Testis (tissue), 3 donors: Measurements from ENCODE around the gene ADAM10. TPM values are rescaled to one million over a fixed set of nuclear protein-coding genes. Genes with fewer than 3 reads are reported as not detected.

Experiments
- DNase-seq: peaks from one replicate; pipeline ENCODE4 v3.0.0-alpha.2; 2019
- H3K27ac ChIP-seq, 2 donors: fragments of 200-600 bp; sonication (generic); one replicate each; pipeline ENCODE4 v1.5.1; 2019
- H3K27me3 ChIP-seq: fragments of 200-600 bp; sonication (generic); one replicate; pipeline ENCODE4 v1.5.1; 2019
- H3K36me3 ChIP-seq: fragments of 200-600 bp; sonication (generic); one replicate; pipeline ENCODE4 v1.5.1; 2017; ENCODE audit warnings: low read depth; ENCODE audit errors: missing control alignments
- H3K4me1 ChIP-seq: fragments of 200-600 bp; sonication (generic); one replicate; pipeline ENCODE4 v1.5.1; 2019
- H3K4me3 ChIP-seq, 2 donors: fragments of 200-600 bp; sonication (generic); one replicate each; pipeline ENCODE4 v1.5.1; 2017 to 2019
- H3K9me3 ChIP-seq: fragments of 200-600 bp; sonication (generic); one replicate; pipeline ENCODE4 v1.5.1; 2017
- POLR2A ChIP-seq: fragments of 450-650 bp; IDR thresholded peaks from one replicate; pipeline ENCODE4 v1.6.1; 2017; ENCODE audit warnings: antibody characterized with exemption, mild to moderate bottlenecking, moderate library complexity
- WGBS, 2 donors: methylation state at CpG; one replicate each; pipeline ENCODE4 v1.1.5; 2018; 5-methylcytosine and 5-hydroxymethylcytosine counted together
- intact Hi-C: fragments of 100-400 bp; cut with DNase I; formaldehyde crosslinking; loops from one replicate; pipeline ENCODE4 v1.15.1; 2023; ENCODE audit warnings: low total_unique reads
- polyA plus RNA-seq: library from polyadenylated mRNA; stranded (reverse); fragments of 350-450 nt; fragmentation: Illumina TruSeq; extraction: RNeasy Lipid Tissue Mini Kit (QIAGEN cat#74804); gene quantifications from one replicate; pipeline ENCODE4 v1.2.3, GENCODE V29; 2014; ENCODE audit warnings: low read depth, low replicate concordance; ENCODE audit not compliant: insufficient read depth
- total RNA-seq, 2 donors: library from RNA; depleted of rRNA; stranded (reverse); fragments of >200 nt; gene quantifications; one replicate each; pipeline ENCODE4 v1.2.3, GENCODE V29; 2016
- TF ChIP-seq, protein P1 (sequence below), 3 experiments: fragments of 450-650 bp in 2 of 3; fragments of 200-600 bp in 1 of 3; sonication (generic) in 1 of 3; IDR thresholded peaks; one replicate each; pipeline ENCODE4 v1.5.1; 2016 to 2019; ENCODE audit warnings: antibody characterized with exemption in 3 of 3, mild to moderate bottlenecking in 2 of 3, moderate library complexity in 1 of 3

Gene ADAM10
- total and polyA plus RNA-seq, 3 donors from 2014 or later: 46.2 to 65.5 (median 58.7) TPM

DNA sequence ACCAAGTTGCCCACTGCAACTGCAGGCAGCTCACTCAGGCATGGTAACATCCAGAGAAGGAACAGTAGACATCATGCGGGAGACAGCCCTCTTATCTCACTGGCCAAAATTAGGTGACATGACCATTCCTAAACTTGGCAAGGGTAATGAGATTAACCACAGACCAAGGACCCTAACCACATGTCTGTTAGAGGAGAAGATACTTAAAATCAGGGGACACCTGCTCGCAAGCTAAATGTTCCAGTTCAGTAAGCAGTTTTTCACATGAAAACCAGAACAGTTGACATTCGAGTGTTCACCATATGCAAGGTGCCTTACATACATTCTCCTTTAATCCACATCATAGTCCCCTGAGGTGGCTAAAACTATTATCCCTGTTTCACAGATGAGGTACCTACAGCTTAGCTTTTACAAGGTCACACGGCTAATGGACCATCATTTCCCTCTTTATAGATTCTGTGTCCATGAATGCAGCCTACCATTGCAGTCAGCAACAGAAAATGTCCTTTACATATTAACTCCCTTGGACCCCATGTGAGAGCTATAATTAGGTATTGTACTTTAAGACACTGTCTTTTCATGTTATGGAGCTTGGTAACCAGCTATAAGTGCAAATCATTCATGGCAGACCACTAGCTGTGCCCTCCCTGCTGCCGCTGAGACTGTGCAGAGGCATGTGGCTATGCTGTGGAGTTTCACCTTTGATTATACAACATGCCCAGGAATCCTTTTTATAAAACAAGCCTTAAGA is 163.6 kb downstream of the ADAM10 start:
- WGBS, 2 donors: 89 to 92% methylated on average over 5 of the region's 5 CpGs
- Histone ChIP-seq H3K27me3 (no peaks in the 10 kb centered on the region), H3K36me3 (no peaks in the 10 kb centered on the region), H3K9me3 (no peaks in the 10 kb centered on the region), H3K4me1 (no peaks in the 10 kb centered on the region), H3K4me3 (no peak overlapping the region), H3K27ac (no peak overlapping the region)
- DNase-seq: no peak
- intact Hi-C loops: no loop called here
- TF ChIP-seq, protein P1, sequence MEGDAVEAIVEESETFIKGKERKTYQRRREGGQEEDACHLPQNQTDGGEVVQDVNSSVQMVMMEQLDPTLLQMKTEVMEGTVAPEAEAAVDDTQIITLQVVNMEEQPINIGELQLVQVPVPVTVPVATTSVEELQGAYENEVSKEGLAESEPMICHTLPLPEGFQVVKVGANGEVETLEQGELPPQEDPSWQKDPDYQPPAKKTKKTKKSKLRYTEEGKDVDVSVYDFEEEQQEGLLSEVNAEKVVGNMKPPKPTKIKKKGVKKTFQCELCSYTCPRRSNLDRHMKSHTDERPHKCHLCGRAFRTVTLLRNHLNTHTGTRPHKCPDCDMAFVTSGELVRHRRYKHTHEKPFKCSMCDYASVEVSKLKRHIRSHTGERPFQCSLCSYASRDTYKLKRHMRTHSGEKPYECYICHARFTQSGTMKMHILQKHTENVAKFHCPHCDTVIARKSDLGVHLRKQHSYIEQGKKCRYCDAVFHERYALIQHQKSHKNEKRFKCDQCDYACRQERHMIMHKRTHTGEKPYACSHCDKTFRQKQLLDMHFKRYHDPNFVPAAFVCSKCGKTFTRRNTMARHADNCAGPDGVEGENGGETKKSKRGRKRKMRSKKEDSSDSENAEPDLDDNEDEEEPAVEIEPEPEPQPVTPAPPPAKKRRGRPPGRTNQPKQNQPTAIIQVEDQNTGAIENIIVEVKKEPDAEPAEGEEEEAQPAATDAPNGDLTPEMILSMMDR (IDR thresholded peaks at IDR 0.05): no peak
- TF ChIP-seq POLR2A: no peak

DNA sequence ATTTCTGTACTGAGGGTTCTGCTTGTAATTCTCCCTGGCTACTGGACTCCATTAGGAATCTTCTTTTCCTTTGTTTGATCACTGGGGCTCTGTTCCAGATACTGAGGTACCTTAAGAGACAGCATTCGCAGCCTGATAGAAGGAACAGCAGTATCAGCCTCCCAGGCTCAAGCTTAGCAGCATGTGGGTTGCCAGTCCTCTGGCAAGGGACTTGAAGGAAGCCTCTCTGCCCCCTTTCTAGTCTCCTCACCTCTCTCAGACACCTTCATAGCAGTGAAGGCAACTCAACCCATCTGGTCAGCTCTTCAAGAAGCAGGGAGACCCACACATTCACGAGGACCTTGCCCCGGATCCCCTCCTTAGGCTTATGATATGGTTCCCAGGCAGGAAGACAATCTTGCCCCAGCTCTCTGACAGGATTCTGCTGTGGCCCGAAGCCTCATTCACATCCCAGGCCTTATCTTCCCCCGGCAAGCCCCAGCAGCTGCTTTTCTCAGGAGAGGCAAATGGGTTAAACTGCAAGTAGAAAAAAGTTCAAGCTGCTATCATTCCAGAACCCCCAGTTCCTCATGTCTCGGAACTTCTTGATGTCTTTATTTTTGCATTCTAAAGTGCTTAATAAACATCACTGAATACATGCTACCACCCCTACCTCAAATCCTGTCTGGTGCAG is 164.6 kb downstream of the ADAM10 start:
- H3K36me3 ChIP-seq: no peaks in the 10 kb centered on the region
- DNase-seq: no peak
- H3K4me1 ChIP-seq: no peaks in the 10 kb centered on the region
- TF ChIP-seq POLR2A: no peak
- TF ChIP-seq, protein P1 (IDR thresholded peaks at IDR 0.05): no peak
- no peaks in the 10 kb centered on the region for H3K9me3 ChIP-seq
- intact Hi-C loops: no loop called here
- H3K27ac ChIP-seq: no peak overlapping the region
- no peaks in the 10 kb centered on the region for H3K27me3 ChIP-seq
- H3K4me3 ChIP-seq: no peak overlapping the region
- WGBS, 2 donors: 56 to 67% methylated on average over 6 of the region's 6 CpGs

DNA sequence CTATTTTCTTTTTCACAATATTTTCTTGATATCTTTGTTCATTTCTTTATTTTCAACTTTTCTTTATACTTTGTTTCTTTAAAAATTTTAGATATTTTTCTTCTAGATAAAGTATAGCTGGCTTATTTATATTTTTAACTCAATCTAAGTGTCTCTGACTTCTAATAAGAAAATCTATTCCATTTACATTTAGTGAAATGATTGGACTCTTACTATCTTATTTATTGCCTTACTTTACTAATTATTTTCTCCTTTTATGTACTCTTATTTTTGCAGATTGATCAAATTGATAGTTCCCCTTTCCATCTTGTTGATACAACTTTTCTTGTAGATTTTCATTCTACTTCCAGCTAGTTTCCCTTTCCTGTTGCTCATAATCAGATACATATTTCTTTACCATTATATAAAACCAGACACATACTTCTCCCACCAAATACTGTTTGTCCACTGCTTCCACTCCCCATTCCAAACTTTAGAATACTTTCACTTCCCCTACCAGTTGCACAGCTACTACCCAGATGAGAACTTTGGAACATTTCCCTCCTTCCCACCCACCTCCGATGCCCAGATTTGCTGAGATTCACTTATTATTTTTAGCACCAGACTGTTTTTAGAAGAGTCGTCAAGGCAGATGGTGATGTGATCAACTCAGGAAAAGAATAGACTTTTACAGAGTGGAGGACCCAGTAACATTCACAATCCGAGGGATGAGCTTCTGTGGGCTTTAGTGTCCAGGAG is 166.2 kb downstream of the ADAM10 start:
- Histone ChIP-seq H3K4me3 (no peak overlapping the region), H3K27me3 (no peaks in the 10 kb centered on the region), H3K4me1 (no peaks in the 10 kb centered on the region), H3K9me3 (no peaks in the 10 kb centered on the region), H3K27ac (no peak overlapping the region), H3K36me3 (no peaks in the 10 kb centered on the region)
- no peak for DNase-seq
- TF ChIP-seq POLR2A: no peak
- TF ChIP-seq, protein P1 (IDR thresholded peaks at IDR 0.05): no peak
- intact Hi-C loops: no loop called here
- 85 to 90% methylated on average over 3 of the region's 3 CpGs for WGBS, 2 donors

DNA sequence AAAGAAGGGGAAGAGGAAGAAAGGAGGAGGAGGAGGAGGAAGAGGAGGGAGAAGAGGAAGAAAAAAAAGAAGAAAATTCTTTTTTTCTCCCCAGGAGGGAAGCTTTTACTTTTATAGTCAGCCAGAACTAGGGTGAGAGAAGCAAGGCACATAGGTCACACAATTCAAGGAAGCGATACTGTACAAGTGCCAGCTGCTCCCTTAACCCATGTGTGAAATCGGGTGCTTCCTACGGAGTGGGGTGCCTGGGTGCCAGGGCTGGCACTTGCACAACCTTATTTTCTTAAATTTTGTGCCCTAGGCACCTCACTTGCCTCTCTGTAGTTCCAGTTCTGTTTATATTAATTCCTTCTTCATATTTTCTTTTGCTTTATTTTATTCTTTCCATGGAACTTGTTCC is 167.3 kb downstream of the ADAM10 start:
- intact Hi-C loops: no loop called here

More for the DNA sequence above, 167.3 kb downstream of the ADAM10 start:
- H3K36me3 ChIP-seq: no peaks in the 10 kb centered on the region
- no peak for TF ChIP-seq POLR2A
- TF ChIP-seq, protein P1 (IDR thresholded peaks at IDR 0.05): no peak
- WGBS, 2 donors: 72 to 84% methylated on average over 3 of the region's 3 CpGs
- no peak overlapping the region for H3K27ac ChIP-seq
- no peaks in the 10 kb centered on the region for H3K27me3 ChIP-seq
- no peak overlapping the region for H3K4me3 ChIP-seq
- no peaks in the 10 kb centered on the region for H3K9me3 ChIP-seq
- no peaks in the 10 kb centered on the region for H3K4me1 ChIP-seq
- no peak for DNase-seq
